GM23338 (cell line): Measurements from ENCODE around the gene TTC9C. TPM values are rescaled to one million over a fixed set of nuclear protein-coding genes. Genes with fewer than 3 reads are reported as not detected.

Source experiments
- ATAC-seq: fragments of 200-7000 bp; cut with Tn5 transposase; 3 replicates; pipeline ENCODE4 v1.9.1; 2020
- DNase-seq: peaks from one replicate; pipeline ENCODE4 v3.0.0-alpha.2; 2015; ENCODE audit warnings: low spot score
- H2AFZ ChIP-seq: fragments of 200-600 bp; sonication (generic); 2 replicates; pipeline ENCODE4 v1.8.0; 2016; ENCODE audit warnings: antibody characterized with exemption, mild to moderate bottlenecking, moderate library complexity
- H3F3A ChIP-seq: fragments of 200-600 bp; sonication (generic); replicated peaks from 2 replicates; pipeline ENCODE4 v1.8.0; 2017; ENCODE audit warnings: antibody characterized with exemption, mixed run types, low read depth
- H3K27ac ChIP-seq: fragments of 200-600 bp; sonication (generic); 2 replicates; pipeline ENCODE4 v1.6.1; 2016; ENCODE audit warnings: low read depth
- H3K27me3 ChIP-seq: fragments of 200-600 bp; sonication (generic); 2 replicates; pipeline ENCODE4 v1.8.0; 2016; ENCODE audit warnings: mild to moderate bottlenecking, mixed run types, moderate library complexity; ENCODE audit not compliant: insufficient read depth
- H3K36me3 ChIP-seq: fragments of 200-600 bp; sonication (generic); 2 replicates; pipeline ENCODE4 v1.8.0; 2016; ENCODE audit warnings: mild to moderate bottlenecking; ENCODE audit not compliant: insufficient read depth
- H3K4me1 ChIP-seq: fragments of 200-600 bp; sonication (generic); 2 replicates; pipeline ENCODE4 v1.8.0; 2016; ENCODE audit warnings: mild to moderate bottlenecking, moderate library complexity; ENCODE audit not compliant: insufficient read depth
- H3K4me2 ChIP-seq: fragments of 200-600 bp; sonication (generic); 2 replicates; pipeline ENCODE4 v1.7.1; 2017; ENCODE audit warnings: mixed run types
- H3K4me3 ChIP-seq: fragments of 200-600 bp; sonication (generic); 2 replicates; pipeline ENCODE4 v1.6.1; 2016; ENCODE audit warnings: mixed run types
- H3K79me2 ChIP-seq: fragments of 200-600 bp; sonication (generic); replicated peaks from 2 replicates; pipeline ENCODE4 v1.8.0; 2017; ENCODE audit warnings: mild to moderate bottlenecking; ENCODE audit not compliant: insufficient read depth
- H3K9me2 ChIP-seq: fragments of 200-600 bp; sonication (generic); 2 replicates; pipeline ENCODE4 v1.8.0; 2017; ENCODE audit not compliant: insufficient read depth
- H4K20me1 ChIP-seq: fragments of 200-600 bp; sonication (generic); replicated peaks from 2 replicates; pipeline ENCODE4 v1.8.0; 2017; ENCODE audit warnings: mild to moderate bottlenecking; ENCODE audit not compliant: insufficient read depth
- H3K27ac Mint-ChIP-seq: 2 replicates; pipeline ENCODE4 v1.8.0; 2020; ENCODE audit warnings: inconsistent platforms, mild to moderate bottlenecking, moderate library complexity, mixed read lengths
- H3K27me3 Mint-ChIP-seq: 3 replicates; pipeline ENCODE4 v1.8.0; 2022; ENCODE audit warnings: low read depth, mild to moderate bottlenecking, moderate library complexity, mixed read lengths, inconsistent platforms; ENCODE audit not compliant: insufficient read depth, poor library complexity
- H3K36me3 Mint-ChIP-seq: 3 replicates; pipeline ENCODE4 v1.8.0; 2021; ENCODE audit warnings: low read depth, mild to moderate bottlenecking, inconsistent platforms, moderate library complexity, mixed read lengths
- H3K4me1 Mint-ChIP-seq: 3 replicates; pipeline ENCODE4 v1.8.0; 2020; ENCODE audit warnings: mild to moderate bottlenecking, inconsistent platforms, mixed read lengths
- H3K4me3 Mint-ChIP-seq: 3 replicates; pipeline ENCODE4 v1.8.0; 2021; ENCODE audit warnings: moderate library complexity, mild to moderate bottlenecking, inconsistent platforms, mixed read lengths
- H3K9me3 Mint-ChIP-seq: 3 replicates; pipeline ENCODE4 v1.8.0; 2020; ENCODE audit warnings: moderate library complexity, mild to moderate bottlenecking, inconsistent platforms, mixed read lengths
- ETS1 ChIP-seq: IDR thresholded peaks from 2 replicates; pipeline ENCODE4 v1.6.1; 2016; ENCODE audit warnings: antibody characterized with exemption
- EZH2 ChIP-seq: fragments of 200-600 bp; sonication (generic); IDR thresholded peaks from one replicate; pipeline ENCODE4 v1.8.0; 2017; ENCODE audit warnings: antibody characterized with exemption, mild to moderate bottlenecking, low read depth; ENCODE audit not compliant: unreplicated experiment
- JUNB ChIP-seq: IDR thresholded peaks from one replicate; pipeline ENCODE4 v1.6.1; 2016; ENCODE audit warnings: antibody characterized with exemption; ENCODE audit not compliant: unreplicated experiment
- POLR2AphosphoS5 ChIP-seq: IDR thresholded peaks from 2 replicates; pipeline ENCODE4 v1.6.1; 2016; ENCODE audit warnings: antibody characterized with exemption, low read depth
- STAT1 ChIP-seq: IDR thresholded peaks from one replicate; pipeline ENCODE4 v1.6.1; 2016; ENCODE audit warnings: antibody characterized with exemption; ENCODE audit not compliant: unreplicated experiment
- ZNF331 ChIP-seq: fragments of 250-450 bp; sonication (Bioruptor Pico); IDR thresholded peaks from 2 replicates; pipeline ENCODE4 v1.5.0; 2020; ENCODE audit warnings: low read depth, mild to moderate bottlenecking, moderate library complexity
- polyA plus RNA-seq: library from polyadenylated mRNA; unstranded; fragments of >200 nt; fragmentation: Nextera tagmentation; extraction: Ambion mirVana; gene quantifications from 2 replicates; pipeline ENCODE4 v1.2.1, GENCODE V29; 2016
- total RNA-seq: library from RNA; depleted of rRNA; stranded (reverse); fragments of >200 nt; shearing (Covaris generic); gene quantifications from 2 replicates; pipeline ENCODE4 v1.2.3, GENCODE V29; 2014
- TF ChIP-seq, protein P1 (sequence below): fragments of 250-450 bp; sonication (Bioruptor Pico); IDR thresholded peaks from 2 replicates; pipeline ENCODE4 v1.5.0; 2020; ENCODE audit warnings: mild to moderate bottlenecking, moderate library complexity
- TF ChIP-seq, protein P2 (sequence below): IDR thresholded peaks from one replicate; pipeline ENCODE4 v1.6.1; 2018; ENCODE audit warnings: antibody characterized with exemption; ENCODE audit not compliant: unreplicated experiment
- TF ChIP-seq, protein P3 (sequence below), 2 experiments: fragments of 200-600 bp in 1 of 2; sonication (generic) in 1 of 2; conservative IDR thresholded peaks; 2 replicates each; pipeline versions ENCODE4 v1.5.1 to v1.6.1; 2016 to 2017; ENCODE audit warnings: antibody characterized with exemption in 2 of 2, low read depth in 2 of 2, mild to moderate bottlenecking in 2 of 2, moderate library complexity in 1 of 2

Gene TTC9C
- total and polyA plus RNA-seq, 2 experiments from 2014 or later, result 27.5 to 42.0 TPM

DNA sequence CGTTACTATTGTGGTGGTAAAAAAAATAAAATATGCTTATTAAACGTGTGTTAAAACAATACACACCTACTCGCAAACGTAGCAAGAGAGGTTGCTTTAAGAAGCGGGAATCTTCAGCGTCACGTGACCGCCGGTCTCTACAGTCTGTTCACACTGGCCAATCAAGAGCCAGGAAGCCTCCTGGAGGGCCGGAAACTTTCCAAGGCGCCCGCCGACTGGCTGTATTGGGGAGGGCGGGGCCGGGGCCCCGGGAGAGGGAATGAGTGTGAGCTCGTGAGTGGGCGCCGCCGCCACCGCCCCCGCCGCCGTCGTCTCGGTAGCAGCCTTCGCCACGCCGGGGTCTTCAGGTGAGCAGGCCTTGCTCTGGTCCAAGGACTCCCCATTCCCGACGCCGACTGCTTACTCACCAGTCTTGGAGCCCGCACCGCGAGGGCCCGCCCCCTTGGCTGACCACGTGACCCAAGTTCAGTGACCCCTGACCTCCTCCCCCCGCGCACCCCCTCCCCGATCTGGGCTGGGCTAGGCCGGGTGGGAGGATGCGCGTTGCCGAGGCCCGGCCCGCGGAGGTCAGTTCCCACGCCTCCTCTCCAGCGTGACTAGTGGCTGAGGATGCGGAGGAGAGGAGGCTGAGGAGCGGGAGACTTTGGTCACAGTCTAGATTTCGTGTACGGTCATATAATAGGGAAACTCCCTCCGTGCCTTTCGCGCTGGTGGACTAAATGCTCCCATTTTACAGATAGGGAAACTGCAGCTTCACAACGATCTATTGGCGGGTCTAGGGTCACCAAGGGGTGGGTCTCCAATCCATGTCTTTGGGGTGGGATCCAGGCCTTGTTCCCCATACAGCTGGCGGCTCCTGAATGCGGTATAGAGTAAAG lies 43.1 kb downstream of the TTC9C start, which contains the start of gene TAF6L (continued):
- TF ChIP-seq ETS1, result no peak

GRCh38 chr11:62774407-62774806 lies 46.1 kb downstream of the TTC9C start:
- ATAC-seq (no peak), DNase-seq (no peak)
- Histone ChIP-seq H3K4me2 (no peak overlapping the region), H3K9me2 (no peaks in the 10 kb centered on the region), H3K36me3 (peaks cover 17% of the 10 kb centered on the region; the same call in 1 of the 2 replicates), H2AFZ (no peak overlapping the region), H3K4me3 (no peak overlapping the region), H3K27me3 (no peaks in the 10 kb centered on the region), H3K4me1 (peaks cover 9% of the 10 kb centered on the region; the same call in 1 of the 2 replicates), H4K20me1 (peaks cover 3% of the 10 kb centered on the region; the same call in 1 of the 2 replicates), H3F3A (peaks cover 15% of the 10 kb centered on the region), H3K27ac (no peak overlapping the region), H3K79me2 (peaks cover 31% of the 10 kb centered on the region)
- Mint-ChIP-seq H3K27me3 (peaks cover 17% of the 10 kb centered on the region), H3K36me3 (peaks cover 44% of the 10 kb centered on the region), H3K27ac (no peak overlapping the region), H3K9me3 (no peaks in the 10 kb centered on the region; the same call in 2 of the 3 replicates), H3K4me3 (no peak overlapping the region), H3K4me1 (peaks cover 13% of the 10 kb centered on the region)
- no peak for TF ChIP-seq STAT1
- TF ChIP-seq EZH2, result no peak
- TF ChIP-seq ZNF331 (CRISPR knock-in tag), result no peak
- TF ChIP-seq, protein P1, sequence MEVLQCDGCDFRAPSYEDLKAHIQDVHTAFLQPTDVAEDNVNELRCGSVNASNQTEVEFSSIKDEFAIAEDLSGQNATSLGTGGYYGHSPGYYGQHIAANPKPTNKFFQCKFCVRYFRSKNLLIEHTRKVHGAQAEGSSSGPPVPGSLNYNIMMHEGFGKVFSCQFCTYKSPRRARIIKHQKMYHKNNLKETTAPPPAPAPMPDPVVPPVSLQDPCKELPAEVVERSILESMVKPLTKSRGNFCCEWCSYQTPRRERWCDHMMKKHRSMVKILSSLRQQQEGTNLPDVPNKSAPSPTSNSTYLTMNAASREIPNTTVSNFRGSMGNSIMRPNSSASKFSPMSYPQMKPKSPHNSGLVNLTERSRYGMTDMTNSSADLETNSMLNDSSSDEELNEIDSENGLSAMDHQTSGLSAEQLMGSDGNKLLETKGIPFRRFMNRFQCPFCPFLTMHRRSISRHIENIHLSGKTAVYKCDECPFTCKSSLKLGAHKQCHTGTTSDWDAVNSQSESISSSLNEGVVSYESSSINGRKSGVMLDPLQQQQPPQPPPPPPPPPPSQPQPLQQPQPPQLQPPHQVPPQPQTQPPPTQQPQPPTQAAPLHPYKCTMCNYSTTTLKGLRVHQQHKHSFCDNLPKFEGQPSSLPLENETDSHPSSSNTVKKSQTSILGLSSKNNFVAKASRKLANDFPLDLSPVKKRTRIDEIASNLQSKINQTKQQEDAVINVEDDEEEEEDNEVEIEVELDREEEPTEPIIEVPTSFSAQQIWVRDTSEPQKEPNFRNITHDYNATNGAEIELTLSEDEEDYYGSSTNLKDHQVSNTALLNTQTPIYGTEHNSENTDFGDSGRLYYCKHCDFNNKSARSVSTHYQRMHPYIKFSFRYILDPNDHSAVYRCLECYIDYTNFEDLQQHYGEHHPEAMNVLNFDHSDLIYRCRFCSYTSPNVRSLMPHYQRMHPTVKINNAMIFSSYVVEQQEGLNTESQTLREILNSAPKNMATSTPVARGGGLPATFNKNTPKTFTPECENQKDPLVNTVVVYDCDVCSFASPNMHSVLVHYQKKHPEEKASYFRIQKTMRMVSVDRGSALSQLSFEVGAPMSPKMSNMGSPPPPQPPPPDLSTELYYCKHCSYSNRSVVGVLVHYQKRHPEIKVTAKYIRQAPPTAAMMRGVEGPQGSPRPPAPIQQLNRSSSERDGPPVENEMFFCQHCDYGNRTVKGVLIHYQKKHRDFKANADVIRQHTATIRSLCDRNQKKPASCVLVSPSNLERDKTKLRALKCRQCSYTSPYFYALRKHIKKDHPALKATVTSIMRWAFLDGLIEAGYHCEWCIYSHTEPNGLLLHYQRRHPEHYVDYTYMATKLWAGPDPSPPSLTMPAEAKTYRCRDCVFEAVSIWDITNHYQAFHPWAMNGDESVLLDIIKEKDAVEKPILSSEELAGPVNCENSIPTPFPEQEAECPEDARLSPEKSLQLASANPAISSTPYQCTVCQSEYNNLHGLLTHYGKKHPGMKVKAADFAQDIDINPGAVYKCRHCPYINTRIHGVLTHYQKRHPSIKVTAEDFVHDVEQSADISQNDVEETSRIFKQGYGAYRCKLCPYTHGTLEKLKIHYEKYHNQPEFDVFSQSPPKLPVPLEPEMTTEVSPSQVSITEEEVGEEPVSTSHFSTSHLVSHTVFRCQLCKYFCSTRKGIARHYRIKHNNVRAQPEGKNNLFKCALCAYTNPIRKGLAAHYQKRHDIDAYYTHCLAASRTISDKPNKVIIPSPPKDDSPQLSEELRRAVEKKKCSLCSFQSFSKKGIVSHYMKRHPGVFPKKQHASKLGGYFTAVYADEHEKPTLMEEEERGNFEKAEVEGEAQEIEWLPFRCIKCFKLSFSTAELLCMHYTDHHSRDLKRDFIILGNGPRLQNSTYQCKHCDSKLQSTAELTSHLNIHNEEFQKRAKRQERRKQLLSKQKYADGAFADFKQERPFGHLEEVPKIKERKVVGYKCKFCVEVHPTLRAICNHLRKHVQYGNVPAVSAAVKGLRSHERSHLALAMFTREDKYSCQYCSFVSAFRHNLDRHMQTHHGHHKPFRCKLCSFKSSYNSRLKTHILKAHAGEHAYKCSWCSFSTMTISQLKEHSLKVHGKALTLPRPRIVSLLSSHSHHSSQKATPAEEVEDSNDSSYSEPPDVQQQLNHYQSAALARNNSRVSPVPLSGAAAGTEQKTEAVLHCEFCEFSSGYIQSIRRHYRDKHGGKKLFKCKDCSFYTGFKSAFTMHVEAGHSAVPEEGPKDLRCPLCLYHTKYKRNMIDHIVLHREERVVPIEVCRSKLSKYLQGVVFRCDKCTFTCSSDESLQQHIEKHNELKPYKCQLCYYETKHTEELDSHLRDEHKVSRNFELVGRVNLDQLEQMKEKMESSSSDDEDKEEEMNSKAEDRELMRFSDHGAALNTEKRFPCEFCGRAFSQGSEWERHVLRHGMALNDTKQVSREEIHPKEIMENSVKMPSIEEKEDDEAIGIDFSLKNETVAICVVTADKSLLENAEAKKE (CRISPR knock-in tag), result no peak
- no peak for TF ChIP-seq ETS1
- TF ChIP-seq JUNB, result no peak
- no peak for TF ChIP-seq POLR2AphosphoS5
- TF ChIP-seq, protein P2, sequence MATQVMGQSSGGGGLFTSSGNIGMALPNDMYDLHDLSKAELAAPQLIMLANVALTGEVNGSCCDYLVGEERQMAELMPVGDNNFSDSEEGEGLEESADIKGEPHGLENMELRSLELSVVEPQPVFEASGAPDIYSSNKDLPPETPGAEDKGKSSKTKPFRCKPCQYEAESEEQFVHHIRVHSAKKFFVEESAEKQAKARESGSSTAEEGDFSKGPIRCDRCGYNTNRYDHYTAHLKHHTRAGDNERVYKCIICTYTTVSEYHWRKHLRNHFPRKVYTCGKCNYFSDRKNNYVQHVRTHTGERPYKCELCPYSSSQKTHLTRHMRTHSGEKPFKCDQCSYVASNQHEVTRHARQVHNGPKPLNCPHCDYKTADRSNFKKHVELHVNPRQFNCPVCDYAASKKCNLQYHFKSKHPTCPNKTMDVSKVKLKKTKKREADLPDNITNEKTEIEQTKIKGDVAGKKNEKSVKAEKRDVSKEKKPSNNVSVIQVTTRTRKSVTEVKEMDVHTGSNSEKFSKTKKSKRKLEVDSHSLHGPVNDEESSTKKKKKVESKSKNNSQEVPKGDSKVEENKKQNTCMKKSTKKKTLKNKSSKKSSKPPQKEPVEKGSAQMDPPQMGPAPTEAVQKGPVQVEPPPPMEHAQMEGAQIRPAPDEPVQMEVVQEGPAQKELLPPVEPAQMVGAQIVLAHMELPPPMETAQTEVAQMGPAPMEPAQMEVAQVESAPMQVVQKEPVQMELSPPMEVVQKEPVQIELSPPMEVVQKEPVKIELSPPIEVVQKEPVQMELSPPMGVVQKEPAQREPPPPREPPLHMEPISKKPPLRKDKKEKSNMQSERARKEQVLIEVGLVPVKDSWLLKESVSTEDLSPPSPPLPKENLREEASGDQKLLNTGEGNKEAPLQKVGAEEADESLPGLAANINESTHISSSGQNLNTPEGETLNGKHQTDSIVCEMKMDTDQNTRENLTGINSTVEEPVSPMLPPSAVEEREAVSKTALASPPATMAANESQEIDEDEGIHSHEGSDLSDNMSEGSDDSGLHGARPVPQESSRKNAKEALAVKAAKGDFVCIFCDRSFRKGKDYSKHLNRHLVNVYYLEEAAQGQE, result no peak
- TF ChIP-seq, protein P3, sequence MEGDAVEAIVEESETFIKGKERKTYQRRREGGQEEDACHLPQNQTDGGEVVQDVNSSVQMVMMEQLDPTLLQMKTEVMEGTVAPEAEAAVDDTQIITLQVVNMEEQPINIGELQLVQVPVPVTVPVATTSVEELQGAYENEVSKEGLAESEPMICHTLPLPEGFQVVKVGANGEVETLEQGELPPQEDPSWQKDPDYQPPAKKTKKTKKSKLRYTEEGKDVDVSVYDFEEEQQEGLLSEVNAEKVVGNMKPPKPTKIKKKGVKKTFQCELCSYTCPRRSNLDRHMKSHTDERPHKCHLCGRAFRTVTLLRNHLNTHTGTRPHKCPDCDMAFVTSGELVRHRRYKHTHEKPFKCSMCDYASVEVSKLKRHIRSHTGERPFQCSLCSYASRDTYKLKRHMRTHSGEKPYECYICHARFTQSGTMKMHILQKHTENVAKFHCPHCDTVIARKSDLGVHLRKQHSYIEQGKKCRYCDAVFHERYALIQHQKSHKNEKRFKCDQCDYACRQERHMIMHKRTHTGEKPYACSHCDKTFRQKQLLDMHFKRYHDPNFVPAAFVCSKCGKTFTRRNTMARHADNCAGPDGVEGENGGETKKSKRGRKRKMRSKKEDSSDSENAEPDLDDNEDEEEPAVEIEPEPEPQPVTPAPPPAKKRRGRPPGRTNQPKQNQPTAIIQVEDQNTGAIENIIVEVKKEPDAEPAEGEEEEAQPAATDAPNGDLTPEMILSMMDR (conservative IDR thresholded peaks at IDR 0.05; ENCODE audit: low read depth in 2 of 2), result no peak
